SK-N-MC (cell line): Measurements from ENCODE around the gene FRK.
"Not testable (repeated sequence)": the region's sequence is repeated elsewhere in the genome, so short reads cannot be mapped to it uniquely, and the experiment has no call there.

Experiments used
- EZH2 ChIP-seq: fragments of 200-600 bp; sonication (generic); IDR thresholded peaks from one replicate; pipeline ENCODE4 v1.6.1; 2017; ENCODE audit warnings: antibody characterized with exemption
- POLR2AphosphoS5 ChIP-seq: IDR thresholded peaks from 2 replicates; pipeline ENCODE4 v1.6.1; 2012; ENCODE audit warnings: mild to moderate bottlenecking, low read depth, low read length, borderline replicate concordance

DNA sequence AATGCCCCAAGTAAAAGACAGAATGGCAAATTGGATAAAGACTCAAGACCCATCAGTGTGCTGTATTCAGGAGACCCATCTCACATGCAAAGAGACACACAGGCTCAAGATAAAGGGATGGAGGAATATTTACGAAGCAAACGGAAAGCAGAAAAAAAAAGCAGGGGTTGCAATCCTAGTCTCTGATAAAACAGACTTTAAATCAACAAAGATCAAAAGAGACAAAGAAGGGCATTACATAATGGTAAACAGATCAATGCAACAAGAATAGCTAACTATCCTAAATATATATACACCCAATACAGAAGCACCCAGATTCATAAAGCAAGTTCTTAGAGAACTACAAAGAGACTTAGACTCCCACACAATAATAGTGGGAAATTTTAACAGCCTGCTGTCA is 123.2 kb downstream of the FRK start:
- not testable (repeated sequence) for TF ChIP-seq POLR2AphosphoS5, EZH2
